Stomach smooth muscle (tissue), 2 donors: Measurements from ENCODE around the gene RASSF4.

Source experiments
- H3K27ac ChIP-seq: one replicate; pipeline ENCODE4 v1.7.0; 2013; ENCODE audit warnings: mild to moderate bottlenecking, low read length, inconsistent platforms
- H3K27me3 ChIP-seq, 2 donors: one replicate each; pipeline ENCODE4 v1.7.0; 2013; ENCODE audit warnings: low read length in 2 of 2; ENCODE audit not compliant: insufficient read depth in 2 of 2, control insufficient read depth in 1 of 2
- H3K36me3 ChIP-seq, 2 donors: one replicate each; pipeline ENCODE4 v1.7.0; 2013; ENCODE audit warnings: low read length in 2 of 2; ENCODE audit not compliant: control insufficient read depth in 2 of 2, insufficient read depth in 2 of 2
- H3K4me1 ChIP-seq: one replicate; pipeline ENCODE4 v1.7.0; 2013; ENCODE audit warnings: low read length; ENCODE audit not compliant: control insufficient read depth, insufficient read depth
- H3K4me3 ChIP-seq, 2 donors: one replicate each; pipeline ENCODE4 v1.7.0; 2013; ENCODE audit warnings: low read length in 2 of 2
- H3K9ac ChIP-seq, 2 donors: one replicate each; pipeline ENCODE4 v1.7.0; 2013; ENCODE audit warnings: low read length in 2 of 2, mild to moderate bottlenecking in 1 of 2
- H3K9me3 ChIP-seq, 2 donors: one replicate each; pipeline ENCODE4 v1.7.0; 2013; ENCODE audit warnings: low read length in 2 of 2; ENCODE audit not compliant: control insufficient read depth in 2 of 2
- donor health status: healthy.
- donor health status: Pancreatic carcinoma.

The RASSF4 gene

GRCh38 chr10:44985175-44985681 is 25.6 kb downstream of the RASSF4 start:
- Histone ChIP-seq H3K9me3 (no peaks in the 10 kb centered on the region), H3K36me3 (peaks cover 26 to 31% of the 10 kb centered on the region in 2 donors), H3K4me3 (no peak overlapping the region), H3K27ac (peak overlapping the region; percentile 37), H3K4me1 (peaks cover 47% of the 10 kb centered on the region), H3K9ac (no peak overlapping the region), H3K27me3 (no peaks in the 10 kb centered on the region)

- no peak overlapping the region for H3K27ac ChIP-seq
- no peak overlapping the region for H3K4me3 ChIP-seq
- no peaks in the 10 kb centered on the region for H3K9me3 ChIP-seq
- no peaks in the 10 kb centered on the region for H3K27me3 ChIP-seq
- H3K9ac ChIP-seq: no peak overlapping the region
- H3K4me1 ChIP-seq: peaks cover 39% of the 10 kb centered on the region
- H3K36me3 ChIP-seq: peaks cover 26 to 31% of the 10 kb centered on the region in 2 donors
These were observed 26.6 kb downstream of the RASSF4 start for GRCh38 chr10:44986179-44986578.

- H3K27me3 ChIP-seq: no peaks in the 10 kb centered on the region
- no peak overlapping the region for H3K9ac ChIP-seq
- H3K27ac ChIP-seq: no peak overlapping the region
- H3K4me1 ChIP-seq: peaks cover 36% of the 10 kb centered on the region
- no peak overlapping the region for H3K4me3 ChIP-seq
- no peaks in the 10 kb centered on the region for H3K9me3 ChIP-seq
- peaks cover 26 to 31% of the 10 kb centered on the region in 2 donors for H3K36me3 ChIP-seq
These were observed 27.1 kb downstream of the RASSF4 start for GRCh38 chr10:44986670-44987069.

DNA sequence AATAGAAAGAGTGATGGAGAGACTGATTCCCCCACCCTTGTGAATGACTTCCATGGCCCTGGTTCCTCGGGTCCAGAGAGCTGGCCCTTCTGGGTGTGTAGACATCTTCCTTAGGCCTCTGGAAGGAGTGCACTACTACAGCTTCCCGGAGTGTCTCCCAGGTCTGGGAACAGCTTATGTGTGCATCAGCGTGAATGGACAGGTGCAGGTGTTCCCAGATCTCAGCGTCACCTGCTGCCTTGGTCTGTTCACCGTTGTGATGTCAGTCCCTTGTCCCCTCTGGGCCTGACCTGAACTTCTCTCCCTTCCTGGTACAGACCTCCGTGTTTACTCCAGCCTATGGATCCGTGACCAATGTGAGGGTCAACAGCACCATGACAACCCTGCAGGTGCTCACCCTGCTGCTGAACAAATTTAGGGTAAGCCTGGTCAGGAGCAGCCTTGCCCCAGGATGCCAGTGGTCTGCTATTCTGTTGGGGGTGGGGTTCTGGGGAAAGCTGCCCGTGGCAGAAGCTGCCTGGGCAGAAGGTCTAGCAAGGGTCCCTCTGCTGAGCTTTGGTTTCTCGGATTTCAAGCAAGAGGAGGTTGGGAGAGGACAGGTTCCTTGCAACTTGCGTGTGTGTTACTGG is 29.5 kb downstream of the RASSF4 start:
- Histone ChIP-seq H3K4me1 (peaks cover 30% of the 10 kb centered on the region), H3K4me3 (no peak overlapping the region), H3K27ac (no peak overlapping the region), H3K36me3 (peaks cover 28 to 44% of the 10 kb centered on the region in 2 donors), H3K27me3 (no peaks in the 10 kb centered on the region), H3K9me3 (no peaks in the 10 kb centered on the region), H3K9ac (no peak overlapping the region)

DNA sequence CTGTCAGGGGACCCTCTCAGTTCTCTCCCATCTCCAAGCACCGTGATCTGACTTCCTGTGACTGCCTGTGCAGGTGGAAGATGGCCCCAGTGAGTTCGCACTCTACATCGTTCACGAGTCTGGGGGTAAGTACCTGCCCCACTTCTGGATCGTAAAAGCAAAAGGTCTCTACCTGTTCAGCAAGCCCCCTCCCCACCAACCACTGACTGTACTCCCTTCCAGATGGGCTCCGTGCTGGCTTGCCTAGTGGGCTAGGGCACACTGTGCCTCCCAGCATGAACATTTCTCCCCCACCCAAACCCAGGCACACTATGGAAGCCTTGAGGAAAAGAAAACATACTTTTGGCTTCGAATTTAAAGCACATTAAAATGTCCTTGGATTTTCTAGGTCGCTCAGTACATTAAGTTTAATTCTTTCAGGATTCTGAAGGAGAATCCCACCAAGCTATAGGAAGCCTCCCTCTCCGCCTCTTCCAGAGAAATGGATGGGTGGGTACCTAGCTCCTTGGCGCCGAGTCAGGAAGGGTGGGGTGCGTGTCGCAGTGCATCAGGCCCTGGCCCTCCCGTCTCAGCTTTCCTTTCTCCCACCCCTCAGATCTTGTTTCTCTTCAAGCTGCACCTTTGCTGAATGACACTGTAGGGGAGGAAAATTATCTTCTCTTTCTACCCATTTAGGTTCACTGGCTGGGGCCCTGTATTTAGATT is 30.1 kb downstream of the RASSF4 start:
- no peak overlapping the region for H3K4me3 ChIP-seq
- H3K9me3 ChIP-seq: no peaks in the 10 kb centered on the region
- no peaks in the 10 kb centered on the region for H3K27me3 ChIP-seq
- H3K9ac ChIP-seq: no peak overlapping the region
- H3K4me1 ChIP-seq: peaks cover 31% of the 10 kb centered on the region
- peaks cover 31 to 38% of the 10 kb centered on the region in 2 donors for H3K36me3 ChIP-seq
- no peak overlapping the region for H3K27ac ChIP-seq

DNA sequence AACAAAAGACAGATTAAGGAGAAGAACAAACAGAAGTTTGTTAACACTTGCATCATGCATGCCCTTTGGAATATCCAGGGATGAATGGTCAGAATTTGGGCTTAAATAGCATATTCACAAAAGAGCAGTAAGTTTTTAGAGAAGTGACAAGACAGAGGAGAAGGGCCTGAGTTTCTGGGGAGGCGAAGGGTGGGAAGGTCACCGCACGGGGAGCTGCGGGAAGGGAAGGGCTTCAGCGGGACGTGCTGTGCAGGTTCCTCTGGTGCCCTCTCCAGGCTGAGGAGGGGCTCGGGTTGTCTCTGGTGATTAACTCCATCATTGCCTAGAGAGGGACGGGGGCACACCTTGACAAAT is 30.7 kb downstream of the RASSF4 start:
- H3K27me3 ChIP-seq: no peaks in the 10 kb centered on the region
- H3K9me3 ChIP-seq: no peaks in the 10 kb centered on the region
- H3K9ac ChIP-seq: no peak overlapping the region
- no peak overlapping the region for H3K4me3 ChIP-seq
- peaks cover 27 to 34% of the 10 kb centered on the region in 2 donors for H3K36me3 ChIP-seq
- H3K27ac ChIP-seq: no peak overlapping the region
- peaks cover 31% of the 10 kb centered on the region for H3K4me1 ChIP-seq

GRCh38 chr10:44990965-44991364 is 31.4 kb downstream of the RASSF4 start:
- Histone ChIP-seq H3K36me3 (peaks cover 24 to 32% of the 10 kb centered on the region in 2 donors), H3K27ac (no peak overlapping the region), H3K4me3 (no peak overlapping the region), H3K27me3 (no peaks in the 10 kb centered on the region), H3K9me3 (no peaks in the 10 kb centered on the region), H3K9ac (no peak overlapping the region), H3K4me1 (peaks cover 34% of the 10 kb centered on the region)

- no peak overlapping the region for H3K4me3 ChIP-seq
- peaks cover 24 to 28% of the 10 kb centered on the region in 2 donors for H3K36me3 ChIP-seq
- H3K9me3 ChIP-seq: no peaks in the 10 kb centered on the region
- peaks cover 37% of the 10 kb centered on the region for H3K4me1 ChIP-seq
- no peaks in the 10 kb centered on the region for H3K27me3 ChIP-seq
- H3K27ac ChIP-seq: no peak overlapping the region
- H3K9ac ChIP-seq: no peak overlapping the region
These were observed 32.0 kb downstream of the RASSF4 start for GRCh38 chr10:44991571-44991970.

DNA sequence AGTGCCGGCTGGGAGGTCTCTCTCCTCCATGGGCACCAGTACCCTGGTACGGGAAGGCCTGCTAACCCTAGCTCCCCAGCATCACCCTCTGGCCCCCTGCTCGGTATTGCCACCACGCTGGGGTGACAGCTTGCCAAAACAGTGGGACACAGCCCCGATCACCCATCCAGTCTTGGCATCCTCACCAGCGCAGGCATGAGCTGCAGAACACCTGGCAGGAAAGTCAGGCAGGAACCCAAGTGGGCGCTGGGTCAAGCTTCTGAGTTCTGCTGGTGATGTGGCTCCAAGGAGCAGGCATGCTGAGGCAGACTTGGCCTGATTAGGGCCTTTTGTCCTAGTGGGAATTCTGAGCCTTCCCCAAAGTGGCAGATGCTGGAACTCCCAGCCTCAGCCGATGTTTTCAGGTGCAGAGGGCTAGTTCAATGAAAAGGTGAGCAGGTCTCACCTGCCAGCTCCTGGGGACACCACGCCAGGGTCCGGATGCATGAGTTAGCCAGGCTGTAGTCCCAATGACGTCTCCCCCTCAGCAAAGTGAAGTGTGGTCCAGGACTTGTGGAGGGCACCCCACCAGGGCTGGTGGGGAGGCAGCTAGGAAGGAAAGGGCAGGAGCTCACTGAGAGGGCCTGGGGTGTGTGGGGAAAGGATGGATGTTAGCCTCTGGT is 32.6 kb downstream of the RASSF4 start:
- Histone ChIP-seq H3K9ac (no peak overlapping the region), H3K36me3 (peaks cover 24 to 28% of the 10 kb centered on the region in 2 donors), H3K9me3 (no peaks in the 10 kb centered on the region), H3K27me3 (no peaks in the 10 kb centered on the region), H3K27ac (no peak overlapping the region), H3K4me3 (no peak overlapping the region), H3K4me1 (peaks cover 44% of the 10 kb centered on the region)

DNA sequence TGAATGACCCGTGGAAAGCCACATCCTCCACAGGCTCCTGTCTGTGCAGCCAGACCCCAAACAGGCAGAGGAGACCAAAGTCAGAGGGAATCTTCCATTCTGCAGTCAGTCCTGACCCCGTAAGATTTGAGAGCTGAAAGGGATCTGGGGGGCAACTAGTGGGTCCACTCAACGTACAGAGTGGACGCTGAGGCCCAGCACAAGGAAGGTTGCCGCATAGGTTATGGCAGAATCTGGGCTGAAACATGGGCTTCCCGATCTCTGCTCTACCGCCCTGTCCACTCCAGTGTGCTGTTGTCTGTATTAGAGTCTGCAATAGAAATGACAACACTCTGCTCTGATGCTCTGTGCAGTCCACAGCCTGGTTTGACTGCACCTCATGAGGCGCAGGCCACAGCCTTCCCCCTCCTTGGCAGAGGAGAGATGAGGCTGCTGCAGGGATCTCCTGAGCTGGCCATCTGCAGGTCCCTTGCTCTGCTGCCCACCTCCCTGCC is 33.2 kb downstream of the RASSF4 start:
- H3K4me3 ChIP-seq: no peak overlapping the region
- no peak overlapping the region for H3K9ac ChIP-seq
- H3K36me3 ChIP-seq: peaks cover 24 to 28% of the 10 kb centered on the region in 2 donors
- no peaks in the 10 kb centered on the region for H3K27me3 ChIP-seq
- no peaks in the 10 kb centered on the region for H3K9me3 ChIP-seq
- H3K27ac ChIP-seq: no peak overlapping the region
- peaks cover 49% of the 10 kb centered on the region for H3K4me1 ChIP-seq
